ENCODE data around the gene FCRL2.

Gene FCRL2

GRCh38 chr1:157799996-157800395 lies 23.1 kb upstream of the FCRL2 start:
- no peak for ATAC-seq
- TF ChIP-seq CSDC2 (CRISPR knock-in tag; IDR thresholded peaks at IDR 0.05): no peak
- TF ChIP-seq ESRRG (CRISPR knock-in tag; IDR thresholded peaks at IDR 0.05): no peak
- TF ChIP-seq PPARA (CRISPR knock-in tag; IDR thresholded peaks at IDR 0.05; ENCODE audit: borderline replicate concordance): no peak
- TF ChIP-seq ZC3H10 (CRISPR knock-in tag; IDR thresholded peaks at IDR 0.05): no peak
- no peak for TF ChIP-seq ISL1 (CRISPR knock-in tag; IDR thresholded peaks at IDR 0.05)
- no peak for TF ChIP-seq ZNF8 (CRISPR knock-in tag; IDR thresholded peaks at IDR 0.05)
- TF ChIP-seq ARNTL (CRISPR knock-in tag; IDR thresholded peaks at IDR 0.05; ENCODE audit: borderline replicate concordance, low read depth): no peak

DNA sequence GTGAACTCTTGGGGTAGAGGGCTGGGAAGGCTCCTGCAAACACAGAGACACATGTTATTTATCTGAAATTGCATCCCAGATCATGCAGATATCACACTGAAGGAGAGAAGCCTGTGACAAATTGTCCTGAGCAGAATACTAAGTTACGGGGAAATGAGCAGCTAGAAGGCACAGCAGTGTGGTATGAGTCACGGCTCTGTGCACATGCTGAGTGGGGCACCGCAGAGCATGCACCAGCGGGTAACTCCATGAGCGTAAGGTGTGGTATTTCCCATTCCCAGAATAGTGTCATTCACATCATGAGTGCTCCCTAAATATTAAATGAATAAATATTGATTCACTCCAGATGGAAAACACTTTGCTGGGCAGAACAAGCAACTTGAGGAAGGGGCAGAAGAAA lies 21.3 kb upstream of the FCRL2 start:
- TF ChIP-seq ZNF565 (CRISPR knock-in tag; conservative IDR thresholded peaks at IDR 0.05; ENCODE audit: low read depth): no peak
- no peak for TF ChIP-seq PPARA (CRISPR knock-in tag; IDR thresholded peaks at IDR 0.05; ENCODE audit: borderline replicate concordance)
- TF ChIP-seq ZNF8 (CRISPR knock-in tag; IDR thresholded peaks at IDR 0.05): no peak
- no peak for TF ChIP-seq ISL1 (CRISPR knock-in tag; IDR thresholded peaks at IDR 0.05)
- no peak for ATAC-seq

DNA sequence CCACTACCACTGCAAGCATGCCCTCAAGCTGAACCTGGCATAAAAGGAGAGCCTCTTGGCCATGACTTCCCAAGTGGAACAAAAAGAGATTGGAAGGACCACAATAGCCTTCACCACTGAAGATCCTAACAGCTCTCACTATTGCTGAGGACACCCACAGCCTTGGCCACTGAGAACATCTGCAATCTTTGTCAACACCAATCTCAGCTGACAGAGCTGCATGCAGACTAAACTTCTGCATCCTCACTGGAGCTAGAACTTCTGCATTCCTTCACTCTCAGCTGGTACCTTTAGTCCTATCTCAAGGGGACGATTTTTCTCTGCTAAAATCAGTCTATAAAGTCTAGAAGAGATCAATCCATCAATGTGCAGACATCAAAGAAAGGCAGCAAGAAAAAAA lies 8.3 kb upstream of the FCRL2 start:
- TF ChIP-seq GLIS3 (CRISPR knock-in tag; IDR thresholded peaks at IDR 0.05) (no peak), SNAI2 (CRISPR knock-in tag; IDR thresholded peaks at IDR 0.05) (no peak), BACH2 (CRISPR knock-in tag; IDR thresholded peaks at IDR 0.05; ENCODE audit: borderline replicate concordance) (no peak), ZFP30 (CRISPR knock-in tag; IDR thresholded peaks at IDR 0.05) (no peak), PPARA (CRISPR knock-in tag; IDR thresholded peaks at IDR 0.05; ENCODE audit: borderline replicate concordance) (no peak), ZC3H10 (CRISPR knock-in tag; IDR thresholded peaks at IDR 0.05) (no peak), CSDC2 (CRISPR knock-in tag; IDR thresholded peaks at IDR 0.05) (no peak), POU6F1 (CRISPR knock-in tag; IDR thresholded peaks at IDR 0.05; ENCODE audit: borderline replicate concordance, low read depth) (no peak), ZNF70 (CRISPR knock-in tag; IDR thresholded peaks at IDR 0.05) (no peak), RARB (CRISPR knock-in tag; IDR thresholded peaks at IDR 0.05) (no peak), ISL1 (CRISPR knock-in tag; IDR thresholded peaks at IDR 0.05) (no peak), TOX (CRISPR knock-in tag; IDR thresholded peaks at IDR 0.05; ENCODE audit: borderline replicate concordance) (no peak)
- no peak for ATAC-seq

DNA sequence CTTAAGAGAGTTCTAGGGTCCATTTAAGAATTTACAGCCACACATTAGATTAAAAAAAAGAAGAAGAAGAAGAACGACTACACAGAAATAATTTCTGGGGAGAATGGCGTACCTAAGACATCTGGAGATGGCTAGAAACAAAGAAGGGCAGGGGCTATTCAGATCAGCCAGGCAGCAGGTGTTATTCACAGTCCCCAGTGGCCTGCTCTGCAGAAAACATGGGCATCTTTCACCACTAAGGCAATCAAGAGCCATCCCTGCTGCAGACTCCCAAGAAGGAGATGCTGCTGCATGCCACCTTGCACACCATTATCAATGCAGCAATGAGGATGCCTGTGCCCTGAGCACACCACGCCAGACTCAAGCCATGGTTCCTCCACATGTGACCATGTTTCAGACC lies 7.9 kb upstream of the FCRL2 start:
- TF ChIP-seq POU6F1 (CRISPR knock-in tag; IDR thresholded peaks at IDR 0.05; ENCODE audit: borderline replicate concordance, low read depth) (no peak), SNAI2 (CRISPR knock-in tag; IDR thresholded peaks at IDR 0.05) (no peak)
- no peak for ATAC-seq

- ATAC-seq: no peak
- no peak for TF ChIP-seq ZNF8 (CRISPR knock-in tag; IDR thresholded peaks at IDR 0.05)
- no peak for TF ChIP-seq OSR1 (CRISPR knock-in tag; IDR thresholded peaks at IDR 0.05)
- TF ChIP-seq ISL1 (CRISPR knock-in tag; IDR thresholded peaks at IDR 0.05): no peak
- TF ChIP-seq CSRNP3 (CRISPR knock-in tag; IDR thresholded peaks at IDR 0.05): no peak
- TF ChIP-seq GLIS3 (CRISPR knock-in tag; IDR thresholded peaks at IDR 0.05): no peak
- no peak for TF ChIP-seq ZFP3 (CRISPR knock-in tag; IDR thresholded peaks at IDR 0.05)
- TF ChIP-seq BACH2 (CRISPR knock-in tag; IDR thresholded peaks at IDR 0.05; ENCODE audit: borderline replicate concordance): no peak
- no peak for TF ChIP-seq ESRRG (CRISPR knock-in tag; IDR thresholded peaks at IDR 0.05)
Measured at GRCh38 chr1:157782931-157783330, 6.0 kb upstream of the FCRL2 start.

GRCh38 chr1:157781048-157781447 lies 4.1 kb upstream of the FCRL2 start:
- no peak for ATAC-seq
- TF ChIP-seq RARB (CRISPR knock-in tag; IDR thresholded peaks at IDR 0.05) (no peak), ZNF70 (CRISPR knock-in tag; IDR thresholded peaks at IDR 0.05) (no peak), TOX (CRISPR knock-in tag; IDR thresholded peaks at IDR 0.05; ENCODE audit: borderline replicate concordance) (no peak), GLIS3 (CRISPR knock-in tag; IDR thresholded peaks at IDR 0.05) (no peak), POU6F1 (CRISPR knock-in tag; IDR thresholded peaks at IDR 0.05; ENCODE audit: borderline replicate concordance, low read depth) (no peak), ZNF565 (CRISPR knock-in tag; conservative IDR thresholded peaks at IDR 0.05; ENCODE audit: low read depth) (no peak), ZFP3 (CRISPR knock-in tag; IDR thresholded peaks at IDR 0.05) (no peak), PPARA (CRISPR knock-in tag; IDR thresholded peaks at IDR 0.05; ENCODE audit: borderline replicate concordance) (no peak), BACH2 (CRISPR knock-in tag; IDR thresholded peaks at IDR 0.05; ENCODE audit: borderline replicate concordance) (no peak)
- TF ChIP-seq, protein P1, sequence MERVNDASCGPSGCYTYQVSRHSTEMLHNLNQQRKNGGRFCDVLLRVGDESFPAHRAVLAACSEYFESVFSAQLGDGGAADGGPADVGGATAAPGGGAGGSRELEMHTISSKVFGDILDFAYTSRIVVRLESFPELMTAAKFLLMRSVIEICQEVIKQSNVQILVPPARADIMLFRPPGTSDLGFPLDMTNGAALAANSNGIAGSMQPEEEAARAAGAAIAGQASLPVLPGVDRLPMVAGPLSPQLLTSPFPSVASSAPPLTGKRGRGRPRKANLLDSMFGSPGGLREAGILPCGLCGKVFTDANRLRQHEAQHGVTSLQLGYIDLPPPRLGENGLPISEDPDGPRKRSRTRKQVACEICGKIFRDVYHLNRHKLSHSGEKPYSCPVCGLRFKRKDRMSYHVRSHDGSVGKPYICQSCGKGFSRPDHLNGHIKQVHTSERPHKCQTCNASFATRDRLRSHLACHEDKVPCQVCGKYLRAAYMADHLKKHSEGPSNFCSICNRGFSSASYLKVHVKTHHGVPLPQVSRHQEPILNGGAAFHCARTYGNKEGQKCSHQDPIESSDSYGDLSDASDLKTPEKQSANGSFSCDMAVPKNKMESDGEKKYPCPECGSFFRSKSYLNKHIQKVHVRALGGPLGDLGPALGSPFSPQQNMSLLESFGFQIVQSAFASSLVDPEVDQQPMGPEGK (CRISPR knock-in tag; IDR thresholded peaks at IDR 0.05; ENCODE audit: borderline replicate concordance): no peak
